ENCODE results near the gene GMDS.

Gene GMDS

DNA sequence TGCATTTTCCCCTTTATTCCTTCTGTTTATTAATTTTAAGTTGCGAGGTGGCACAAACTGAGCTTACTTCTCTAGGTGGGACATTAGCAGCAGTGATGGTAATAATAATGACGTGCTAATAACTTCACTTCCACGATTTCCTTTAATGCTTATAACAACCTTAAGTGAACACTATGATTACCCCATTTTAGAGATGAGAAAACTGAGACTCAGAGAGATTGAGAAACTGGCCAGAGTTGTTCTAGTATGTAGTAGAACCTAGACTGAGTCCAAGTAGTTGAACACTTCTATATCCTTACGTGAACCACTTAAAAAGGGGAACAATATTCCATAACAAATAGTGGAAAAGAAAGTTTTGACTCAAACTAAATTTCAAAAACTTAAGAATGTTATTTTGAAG lies 297.5 kb downstream of the GMDS start:
- no peaks in the 10 kb centered on the region for H3K36me3 ChIP-seq (ENCODE audit: control insufficient read depth in 2 of 2, insufficient read depth in 2 of 2, low read length in 2 of 2)
- H3K9me3 ChIP-seq (ENCODE audit: control insufficient read depth in 2 of 2, low read length in 2 of 2) = no peaks in the 10 kb centered on the region
- H3K27me3 ChIP-seq (ENCODE audit: control insufficient read depth in 1 of 2, insufficient read depth in 2 of 2, low read length in 2 of 2) = no peaks in the 10 kb centered on the region
- H3K9ac ChIP-seq (ENCODE audit: low read length in 2 of 2) = no peak overlapping the region
- no peak overlapping the region for H3K27ac ChIP-seq (ENCODE audit: low read length)
- H3K4me1 ChIP-seq (ENCODE audit: control insufficient read depth, insufficient read depth, low read length) = no peaks in the 10 kb centered on the region
- no peak overlapping the region for H3K4me3 ChIP-seq (ENCODE audit: low read length in 2 of 2)

DNA sequence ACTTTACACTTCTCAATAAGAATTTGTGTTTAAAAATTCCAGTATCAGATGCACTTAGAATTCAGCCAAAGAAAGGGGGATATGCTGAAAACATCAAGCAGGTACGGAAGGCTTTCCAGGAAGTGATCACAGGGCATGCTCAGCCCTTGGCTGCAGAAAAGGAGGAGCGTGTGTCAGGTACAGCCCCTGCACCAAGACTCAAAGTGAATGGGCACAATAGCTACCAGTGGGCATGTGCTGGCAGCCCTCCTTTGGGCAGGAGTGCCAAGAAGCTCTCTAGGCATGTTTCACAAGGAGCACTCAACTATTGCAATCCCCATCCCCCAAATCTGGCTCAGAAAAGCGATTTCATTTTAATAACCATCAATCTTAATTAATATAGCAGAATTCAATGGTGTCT lies 298.8 kb downstream of the GMDS start:
- Histone ChIP-seq H3K9me3 (ENCODE audit: control insufficient read depth in 2 of 2, low read length in 2 of 2) (no peaks in the 10 kb centered on the region), H3K27me3 (ENCODE audit: control insufficient read depth in 1 of 2, insufficient read depth in 2 of 2, low read length in 2 of 2) (no peaks in the 10 kb centered on the region), H3K4me1 (ENCODE audit: control insufficient read depth, insufficient read depth, low read length) (no peaks in the 10 kb centered on the region), H3K27ac (ENCODE audit: low read length) (no peak overlapping the region), H3K36me3 (ENCODE audit: control insufficient read depth in 2 of 2, insufficient read depth in 2 of 2, low read length in 2 of 2) (no peaks in the 10 kb centered on the region), H3K4me3 (ENCODE audit: low read length in 2 of 2) (no peak overlapping the region), H3K9ac (ENCODE audit: low read length in 2 of 2) (no peak overlapping the region)

DNA sequence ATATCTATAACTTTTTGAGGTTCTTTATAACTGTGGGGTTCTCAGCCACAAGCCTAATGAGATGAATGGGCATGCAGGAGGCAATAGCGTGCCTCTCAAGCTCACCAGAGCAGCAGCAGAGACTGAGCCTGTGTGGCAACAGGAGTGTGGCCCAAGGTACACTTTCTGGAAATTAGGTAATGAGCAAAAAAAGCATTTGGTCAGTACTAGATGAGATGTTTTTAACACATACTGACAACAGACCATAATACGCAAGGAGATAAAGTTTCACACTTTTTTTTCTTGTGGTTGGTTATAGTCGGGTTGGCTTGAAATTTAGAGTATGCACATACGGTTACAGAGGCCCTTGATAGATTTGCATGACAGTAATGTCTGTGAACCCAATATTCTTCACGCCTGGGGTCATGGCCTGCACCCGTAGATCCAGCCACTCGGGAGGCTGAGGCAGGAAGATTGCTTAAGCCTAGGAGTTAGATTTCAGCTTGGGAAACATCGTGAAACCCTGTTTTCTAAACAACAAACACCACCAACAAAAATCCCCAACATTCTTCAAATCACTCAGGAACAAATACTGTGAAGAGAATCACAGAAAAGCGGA lies 300.1 kb downstream of the GMDS start:
- Histone ChIP-seq H3K9me3 (ENCODE audit: control insufficient read depth in 2 of 2, low read length in 2 of 2) (no peaks in the 10 kb centered on the region), H3K4me3 (ENCODE audit: low read length in 2 of 2) (no peak overlapping the region)

DNA sequence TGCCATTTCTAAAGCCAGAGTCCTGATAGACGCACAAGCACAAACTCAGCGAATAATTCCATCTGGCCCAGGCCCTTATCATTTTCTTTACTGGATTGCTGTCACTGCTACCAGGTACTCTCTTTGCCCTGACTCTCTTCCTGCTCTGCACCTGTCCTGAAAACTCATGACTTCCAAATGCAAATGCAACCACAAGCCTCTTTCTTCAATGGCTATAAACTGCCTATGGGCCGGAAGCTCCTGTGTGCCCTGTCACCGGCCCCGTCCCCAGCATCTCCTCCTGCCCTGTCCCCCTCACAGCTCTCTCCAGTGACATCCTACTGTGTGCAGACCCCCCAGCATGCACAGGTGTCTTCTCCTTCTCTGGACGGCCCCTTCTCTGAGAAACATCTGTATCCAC lies 302.6 kb downstream of the GMDS start:
- H3K36me3 ChIP-seq (ENCODE audit: control insufficient read depth in 2 of 2, insufficient read depth in 2 of 2, low read length in 2 of 2) = no peaks in the 10 kb centered on the region
- no peaks in the 10 kb centered on the region for H3K4me1 ChIP-seq (ENCODE audit: control insufficient read depth, insufficient read depth, low read length)
- H3K4me3 ChIP-seq (ENCODE audit: low read length in 2 of 2) = no peak overlapping the region
- no peak overlapping the region for H3K9ac ChIP-seq (ENCODE audit: low read length in 2 of 2)
- H3K27ac ChIP-seq (ENCODE audit: low read length) = no peak overlapping the region
- H3K27me3 ChIP-seq (ENCODE audit: control insufficient read depth in 1 of 2, insufficient read depth in 2 of 2, low read length in 2 of 2) = no peaks in the 10 kb centered on the region
- no peaks in the 10 kb centered on the region for H3K9me3 ChIP-seq (ENCODE audit: control insufficient read depth in 2 of 2, low read length in 2 of 2)

More for the DNA sequence above, 300.1 kb downstream of the GMDS start:
- no peaks in the 10 kb centered on the region for H3K36me3 ChIP-seq (ENCODE audit: control insufficient read depth in 2 of 2, insufficient read depth in 2 of 2, low read length in 2 of 2)
- no peaks in the 10 kb centered on the region for H3K27me3 ChIP-seq (ENCODE audit: control insufficient read depth in 1 of 2, insufficient read depth in 2 of 2, low read length in 2 of 2)
- no peak overlapping the region for H3K27ac ChIP-seq (ENCODE audit: low read length)
- H3K4me1 ChIP-seq (ENCODE audit: control insufficient read depth, insufficient read depth, low read length) = no peaks in the 10 kb centered on the region
- no peak overlapping the region for H3K9ac ChIP-seq (ENCODE audit: low read length in 2 of 2)

DNA sequence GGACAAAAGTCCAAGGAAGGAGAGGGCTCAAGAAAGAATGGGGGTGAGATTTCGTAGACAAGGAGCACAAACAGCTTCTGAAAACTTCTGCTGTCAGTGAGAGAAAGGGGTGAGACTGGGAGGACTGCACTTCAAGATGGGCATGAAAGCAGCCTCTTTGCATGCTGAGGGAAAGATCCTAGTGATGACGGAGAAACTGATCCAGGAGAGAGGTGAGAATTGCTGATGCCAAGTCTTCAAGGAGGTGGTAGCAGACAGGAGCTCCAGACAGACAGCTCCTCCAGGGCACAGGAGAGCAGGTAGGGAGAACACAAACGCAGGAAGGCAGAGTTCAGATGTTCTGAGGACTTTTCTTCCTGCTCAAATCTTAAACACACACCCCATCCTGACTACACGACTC lies 303.9 kb downstream of the GMDS start:
- H3K4me3 ChIP-seq (ENCODE audit: low read length in 2 of 2) = no peak overlapping the region
- H3K27me3 ChIP-seq (ENCODE audit: control insufficient read depth in 1 of 2, insufficient read depth in 2 of 2, low read length in 2 of 2) = no peaks in the 10 kb centered on the region
- H3K36me3 ChIP-seq (ENCODE audit: control insufficient read depth in 2 of 2, insufficient read depth in 2 of 2, low read length in 2 of 2) = no peaks in the 10 kb centered on the region
- H3K27ac ChIP-seq (ENCODE audit: low read length) = no peak overlapping the region
- H3K9me3 ChIP-seq (ENCODE audit: control insufficient read depth in 2 of 2, low read length in 2 of 2) = peaks cover 0 to 2% of the 10 kb centered on the region in 2 donors
- no peak overlapping the region for H3K9ac ChIP-seq (ENCODE audit: low read length in 2 of 2)
- H3K4me1 ChIP-seq (ENCODE audit: control insufficient read depth, insufficient read depth, low read length) = no peaks in the 10 kb centered on the region

DNA sequence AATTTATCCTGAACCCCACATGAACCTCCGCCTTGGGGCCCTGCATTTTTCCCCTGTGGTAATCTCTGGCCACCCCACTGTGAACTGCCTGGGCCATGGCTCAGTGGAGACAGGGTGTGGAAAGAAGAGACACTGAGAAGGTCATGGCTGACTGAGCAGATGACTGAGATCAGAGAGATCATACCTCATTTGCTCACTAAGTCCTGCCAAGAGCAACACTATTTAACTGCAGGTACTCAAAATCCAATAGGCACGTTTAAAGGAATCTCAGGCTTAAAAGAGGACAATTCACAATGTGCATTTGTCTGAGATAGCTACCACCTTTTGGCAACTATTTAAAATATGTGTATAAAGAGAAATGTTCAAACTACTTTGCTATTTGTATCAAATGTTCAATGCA lies 305.0 kb downstream of the GMDS start:
- no peaks in the 10 kb centered on the region for H3K4me1 ChIP-seq (ENCODE audit: control insufficient read depth, insufficient read depth, low read length)
- H3K27ac ChIP-seq (ENCODE audit: low read length) = no peak overlapping the region
- H3K4me3 ChIP-seq (ENCODE audit: low read length in 2 of 2) = no peak overlapping the region
- no peak overlapping the region for H3K9ac ChIP-seq (ENCODE audit: low read length in 2 of 2)
- no peaks in the 10 kb centered on the region for H3K36me3 ChIP-seq (ENCODE audit: control insufficient read depth in 2 of 2, insufficient read depth in 2 of 2, low read length in 2 of 2)
- peaks cover 0 to 2% of the 10 kb centered on the region in 2 donors for H3K9me3 ChIP-seq (ENCODE audit: control insufficient read depth in 2 of 2, low read length in 2 of 2)
- H3K27me3 ChIP-seq (ENCODE audit: control insufficient read depth in 1 of 2, insufficient read depth in 2 of 2, low read length in 2 of 2) = no peaks in the 10 kb centered on the region

DNA sequence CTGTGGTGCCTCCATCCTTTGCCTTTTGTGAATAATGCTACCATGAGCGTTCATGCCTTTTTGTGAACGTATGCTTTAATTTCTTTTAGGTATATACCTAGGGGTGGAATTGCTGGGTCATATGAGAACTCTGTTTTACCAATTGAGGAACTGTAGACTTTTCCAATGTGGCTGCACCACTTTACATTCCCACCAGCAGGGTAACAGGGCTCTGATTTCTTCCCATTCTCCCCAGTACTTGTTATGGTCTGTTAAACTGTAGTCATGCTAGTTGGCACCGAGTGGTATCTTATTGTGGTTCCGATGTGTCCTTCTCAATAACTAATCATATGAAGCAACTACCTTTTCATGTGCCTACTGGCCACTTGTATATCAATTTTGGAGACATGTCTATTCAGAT lies 312.1 kb downstream of the GMDS start:
- Histone ChIP-seq H3K27ac (ENCODE audit: low read length) (no peak overlapping the region), H3K27me3 (ENCODE audit: control insufficient read depth in 1 of 2, insufficient read depth in 2 of 2, low read length in 2 of 2) (no peaks in the 10 kb centered on the region)

DNA sequence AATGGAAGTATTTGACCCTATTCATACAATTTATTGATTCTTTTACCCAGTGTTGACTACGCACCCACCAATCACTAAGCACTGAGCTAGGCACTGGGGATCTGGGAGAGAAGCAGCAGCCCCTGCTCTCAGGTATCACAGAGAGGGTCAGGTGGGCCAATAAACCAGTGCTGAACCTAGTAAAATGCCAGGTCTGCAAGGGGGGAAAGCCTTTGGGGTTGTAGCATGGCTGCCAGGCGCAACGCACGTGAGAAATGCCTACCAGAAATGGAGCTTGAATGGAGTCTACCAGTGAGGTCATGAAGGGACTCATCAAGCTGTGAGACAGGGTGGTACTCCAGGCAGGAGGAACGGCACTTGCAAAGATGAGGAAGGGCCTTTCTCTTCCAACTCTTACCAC lies 313.6 kb downstream of the GMDS start:
- H3K27ac ChIP-seq (ENCODE audit: low read length) = no peak overlapping the region
- no peaks in the 10 kb centered on the region for H3K36me3 ChIP-seq (ENCODE audit: control insufficient read depth in 2 of 2, insufficient read depth in 2 of 2, low read length in 2 of 2)

More for the DNA sequence above, 312.1 kb downstream of the GMDS start:
- Histone ChIP-seq H3K4me1 (ENCODE audit: control insufficient read depth, insufficient read depth, low read length) (no peaks in the 10 kb centered on the region), H3K9me3 (ENCODE audit: control insufficient read depth in 2 of 2, low read length in 2 of 2) (peaks cover 0 to 2% of the 10 kb centered on the region in 2 donors), H3K4me3 (ENCODE audit: low read length in 2 of 2) (no peak overlapping the region), H3K36me3 (ENCODE audit: control insufficient read depth in 2 of 2, insufficient read depth in 2 of 2, low read length in 2 of 2) (no peaks in the 10 kb centered on the region), H3K9ac (ENCODE audit: low read length in 2 of 2) (no peak overlapping the region)

DNA sequence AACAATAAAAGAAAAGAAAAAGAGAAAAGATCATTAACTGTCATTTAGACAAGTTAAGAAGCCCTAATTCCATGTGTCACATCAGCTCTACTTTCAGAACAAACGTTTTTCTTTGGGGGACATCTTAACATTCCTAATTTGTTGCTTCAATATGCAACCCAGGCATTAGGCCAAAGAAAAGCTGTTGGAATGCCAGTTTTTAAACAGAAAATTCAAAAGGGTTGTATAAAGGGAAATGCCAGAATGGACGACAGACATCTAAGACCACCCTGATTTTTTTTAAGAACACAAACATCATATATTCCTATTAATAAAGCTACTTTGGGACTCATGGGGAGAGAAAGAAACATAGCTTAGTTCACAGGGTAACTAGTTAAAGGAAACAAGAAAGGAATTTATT lies 315.0 kb downstream of the GMDS start:
- Histone ChIP-seq H3K9ac (ENCODE audit: low read length in 2 of 2) (no peak overlapping the region), H3K4me3 (ENCODE audit: low read length in 2 of 2) (no peak overlapping the region)

More for the DNA sequence above, 313.6 kb downstream of the GMDS start:
- H3K27me3 ChIP-seq (ENCODE audit: control insufficient read depth in 1 of 2, insufficient read depth in 2 of 2, low read length in 2 of 2) = no peaks in the 10 kb centered on the region
- no peaks in the 10 kb centered on the region for H3K4me1 ChIP-seq (ENCODE audit: control insufficient read depth, insufficient read depth, low read length)
- no peaks in the 10 kb centered on the region for H3K9me3 ChIP-seq (ENCODE audit: control insufficient read depth in 2 of 2, low read length in 2 of 2)
- no peak overlapping the region for H3K4me3 ChIP-seq (ENCODE audit: low read length in 2 of 2)
- H3K9ac ChIP-seq (ENCODE audit: low read length in 2 of 2) = no peak overlapping the region

DNA sequence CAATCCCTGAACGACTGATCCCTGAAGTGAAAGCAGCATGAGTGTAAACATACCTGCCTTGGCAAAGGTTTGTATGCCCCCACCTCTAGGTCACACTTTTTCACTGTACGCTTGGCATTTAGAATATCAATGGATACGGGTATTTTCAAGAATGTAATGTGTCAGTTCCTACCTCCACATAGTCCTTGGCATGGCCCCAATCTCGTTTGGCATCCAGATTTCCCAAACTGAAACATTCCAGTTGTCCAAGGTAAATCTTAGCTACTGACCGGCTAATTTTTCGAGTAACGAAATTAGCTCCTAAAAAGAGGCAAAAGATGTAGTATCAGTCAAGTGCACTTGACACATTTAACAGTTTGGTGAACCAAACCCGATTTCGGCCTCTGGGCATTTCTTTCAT lies 315.5 kb downstream of the GMDS start:
- Histone ChIP-seq H3K27me3 (ENCODE audit: control insufficient read depth in 1 of 2, insufficient read depth in 2 of 2, low read length in 2 of 2) (no peaks in the 10 kb centered on the region), H3K4me3 (ENCODE audit: low read length in 2 of 2) (no peak overlapping the region), H3K27ac (ENCODE audit: low read length) (no peak overlapping the region), H3K36me3 (ENCODE audit: control insufficient read depth in 2 of 2, insufficient read depth in 2 of 2, low read length in 2 of 2) (no peaks in the 10 kb centered on the region), H3K9me3 (ENCODE audit: control insufficient read depth in 2 of 2, low read length in 2 of 2) (no peaks in the 10 kb centered on the region), H3K9ac (ENCODE audit: low read length in 2 of 2) (no peak overlapping the region), H3K4me1 (ENCODE audit: control insufficient read depth, insufficient read depth, low read length) (no peaks in the 10 kb centered on the region)

More for the DNA sequence above, 315.0 kb downstream of the GMDS start:
- Histone ChIP-seq H3K27ac (ENCODE audit: low read length) (no peak overlapping the region), H3K27me3 (ENCODE audit: control insufficient read depth in 1 of 2, insufficient read depth in 2 of 2, low read length in 2 of 2) (no peaks in the 10 kb centered on the region), H3K4me1 (ENCODE audit: control insufficient read depth, insufficient read depth, low read length) (no peaks in the 10 kb centered on the region), H3K9me3 (ENCODE audit: control insufficient read depth in 2 of 2, low read length in 2 of 2) (no peaks in the 10 kb centered on the region), H3K36me3 (ENCODE audit: control insufficient read depth in 2 of 2, insufficient read depth in 2 of 2, low read length in 2 of 2) (no peaks in the 10 kb centered on the region)

DNA sequence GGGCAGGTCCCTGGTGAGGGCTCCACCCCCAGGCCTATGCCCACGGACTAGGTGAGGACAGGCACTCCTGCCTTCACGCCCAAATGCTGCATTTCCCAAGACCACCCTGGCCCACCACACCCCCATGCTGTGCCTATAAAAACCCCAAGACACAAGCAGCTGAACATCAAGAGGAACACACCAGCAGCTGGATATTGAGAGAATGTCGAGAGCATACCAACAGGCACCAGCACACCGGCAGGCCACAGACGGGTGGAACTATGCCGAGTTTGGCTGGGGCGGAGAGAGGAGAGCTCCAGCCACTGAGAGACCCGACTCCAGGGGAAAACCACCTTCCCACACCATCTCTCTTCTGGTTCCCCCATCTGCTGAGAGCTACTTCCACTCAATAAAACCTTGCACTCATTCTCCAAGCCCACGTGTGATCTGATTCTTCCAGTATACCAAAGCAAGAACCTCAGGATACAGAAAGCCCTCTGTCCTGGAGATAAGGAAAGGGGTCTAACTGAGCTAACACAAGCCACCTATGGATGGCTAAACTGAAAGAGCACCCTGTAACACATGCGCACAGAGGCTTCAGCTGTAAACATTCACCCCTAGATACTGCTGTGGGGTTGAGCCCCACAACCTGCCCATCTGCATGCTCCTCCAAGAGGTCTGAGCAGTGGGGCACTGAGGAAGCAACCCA lies 319.5 kb downstream of the GMDS start:
- Histone ChIP-seq H3K9me3 (ENCODE audit: control insufficient read depth in 2 of 2, low read length in 2 of 2) (no peaks in the 10 kb centered on the region), H3K27me3 (ENCODE audit: control insufficient read depth in 1 of 2, insufficient read depth in 2 of 2, low read length in 2 of 2) (no peaks in the 10 kb centered on the region), H3K36me3 (ENCODE audit: control insufficient read depth in 2 of 2, insufficient read depth in 2 of 2, low read length in 2 of 2) (no peaks in the 10 kb centered on the region), H3K9ac (ENCODE audit: low read length in 2 of 2) (no peak overlapping the region), H3K4me3 (ENCODE audit: low read length in 2 of 2) (no peak overlapping the region), H3K4me1 (ENCODE audit: control insufficient read depth, insufficient read depth, low read length) (no peaks in the 10 kb centered on the region), H3K27ac (ENCODE audit: low read length) (no peak overlapping the region)
